NOMO-1 treated with DMSO at 0.1 percent for 48 hours (cell line): ENCODE measurements around the gene LHFPL6.

Experiments
- DNase-seq: peaks from one replicate; lab custom pipeline; 2025; ENCODE audit not compliant: unreplicated experiment; lab: John Stamatoyannopoulos, UW

LHFPL6 gene

GRCh38 chr13:39318161-39318560 lies 284.8 kb downstream of the LHFPL6 start:
- no peak for DNase-seq

- DNase-seq: no peak
Measured at GRCh38 chr13:39317291-39317690, 285.7 kb downstream of the LHFPL6 start.

GRCh38 chr13:39315796-39316195 lies 287.2 kb downstream of the LHFPL6 start:
- DNase-seq: peak; percentile 28

- no peak for DNase-seq
Measured at GRCh38 chr13:39313721-39314120, 289.3 kb downstream of the LHFPL6 start.

- no peak for DNase-seq
Measured at GRCh38 chr13:39312596-39312995, 290.4 kb downstream of the LHFPL6 start.

GRCh38 chr13:39311619-39312018 lies 291.4 kb downstream of the LHFPL6 start:
- no peak for DNase-seq

- no peak for DNase-seq
Measured at GRCh38 chr13:39310961-39311360, 292.0 kb downstream of the LHFPL6 start.

- DNase-seq: no peak
Measured at GRCh38 chr13:39306639-39307589, 296.1 kb downstream of the LHFPL6 start.

- DNase-seq: no peak
Measured at GRCh38 chr13:39302820-39303219, 300.2 kb downstream of the LHFPL6 start.

- no peak for DNase-seq
Measured at GRCh38 chr13:39298951-39299350, 304.0 kb downstream of the LHFPL6 start.

GRCh38 chr13:39297664-39298171 lies 305.3 kb downstream of the LHFPL6 start:
- no peak for DNase-seq

GRCh38 chr13:39297023-39297422 lies 306.0 kb downstream of the LHFPL6 start:
- no peak for DNase-seq

- DNase-seq: no peak
Measured at GRCh38 chr13:39296193-39296592, 306.8 kb downstream of the LHFPL6 start.
